Measurements from ENCODE around the gene DOCK3.
"Not testable (repeated sequence)": the region's sequence is repeated elsewhere in the genome, so short reads cannot be mapped to it uniquely, and the experiment has no call there.

Gene DOCK3

DNA sequence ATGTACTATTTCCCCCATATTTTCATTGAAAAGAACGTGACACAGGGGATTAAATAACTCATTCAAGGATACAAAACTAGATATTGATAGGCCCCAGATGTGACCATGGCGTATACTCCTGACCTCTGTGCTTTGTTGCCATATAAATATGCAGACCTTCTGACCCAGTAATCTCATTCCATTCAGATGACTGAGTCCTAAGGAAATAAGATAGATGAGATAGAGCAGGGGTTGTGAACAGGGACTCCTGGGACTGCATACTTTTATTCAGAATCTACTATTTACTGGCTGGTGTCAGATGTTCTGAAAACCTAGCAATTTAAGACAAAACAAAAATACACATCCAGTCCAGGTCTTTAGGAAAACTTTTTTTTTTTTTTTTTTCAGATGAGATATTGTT lies 571.1 kb downstream of the DOCK3 start:
- DNase-seq (ENCODE audit: low read depth): no peak
- no peak overlapping the region for H3K4me3 ChIP-seq (ENCODE audit: low read depth, low read length)

GRCh38 chr3:51257870-51258269 lies 583.1 kb downstream of the DOCK3 start:
- H3K4me3 ChIP-seq (ENCODE audit: low read depth, low read length): no peak overlapping the region
- no peak for DNase-seq (ENCODE audit: low read depth)

DNA sequence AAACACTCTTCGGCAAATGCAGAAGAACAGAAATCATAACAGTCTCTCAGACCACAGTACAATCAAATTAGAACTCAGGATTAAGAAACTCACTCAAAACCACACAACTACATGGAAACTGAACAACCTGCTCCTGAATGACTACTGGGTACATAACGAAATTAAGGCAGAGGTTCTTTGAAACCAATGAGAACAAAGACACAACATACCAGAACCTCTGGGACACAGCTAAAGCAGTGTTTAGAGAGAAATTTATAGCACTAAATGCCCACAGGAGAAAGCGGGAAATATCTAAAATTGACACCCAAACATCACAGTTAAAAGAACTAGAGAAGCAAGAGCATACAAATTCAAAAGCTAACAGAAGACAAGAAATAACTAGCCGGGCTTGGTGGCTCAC lies 589.4 kb downstream of the DOCK3 start:
- not testable (repeated sequence) for H3K4me3 ChIP-seq (ENCODE audit: low read depth, low read length); DNase-seq (ENCODE audit: low read depth)

- no peak overlapping the region for H3K4me3 ChIP-seq (ENCODE audit: low read depth, low read length)
- no peak for DNase-seq (ENCODE audit: low read depth)
Observed at GRCh38 chr3:51268132-51268531, 593.4 kb downstream of the DOCK3 start.

DNA sequence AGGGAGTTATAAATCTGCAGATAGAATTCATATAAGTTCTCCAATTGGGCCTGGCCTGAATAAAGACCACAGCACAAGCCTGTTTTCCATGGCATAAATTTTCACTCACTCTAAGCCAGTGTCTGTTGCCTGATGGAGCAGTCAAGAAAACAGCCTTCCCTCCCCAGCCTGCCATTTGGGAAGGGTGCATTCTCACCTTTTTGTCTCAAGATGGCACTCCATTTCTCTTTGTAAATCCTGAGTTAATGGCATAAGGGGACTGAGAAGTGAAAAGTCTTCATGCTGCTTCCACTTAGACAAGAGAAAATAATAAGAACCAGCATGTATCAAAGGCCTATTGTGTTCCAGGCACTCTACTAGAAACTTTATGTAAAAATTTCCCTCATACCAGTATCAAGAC lies 594.7 kb downstream of the DOCK3 start:
- no peak overlapping the region for H3K4me3 ChIP-seq (ENCODE audit: low read depth, low read length)
- DNase-seq (ENCODE audit: low read depth): no peak

DNA sequence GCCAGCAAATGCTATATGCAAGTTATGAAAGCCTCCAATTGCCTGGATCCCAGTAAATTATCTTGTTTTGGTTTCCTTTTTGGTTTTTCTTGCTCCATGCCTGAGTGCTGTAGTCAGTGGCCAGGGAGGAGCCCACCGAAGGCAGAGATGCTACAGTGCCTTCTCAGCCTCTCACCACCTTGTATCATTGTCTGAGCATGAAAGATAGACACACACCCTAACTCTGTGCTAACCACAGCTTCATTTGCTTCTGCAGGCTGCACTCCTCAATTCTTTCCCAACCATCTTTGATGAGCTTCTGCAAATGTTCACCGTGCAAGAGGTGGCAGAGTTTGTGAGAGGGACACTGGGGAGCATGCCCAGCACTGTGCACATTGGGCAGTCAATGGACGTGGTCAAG lies 595.8 kb downstream of the DOCK3 start:
- H3K4me3 ChIP-seq (ENCODE audit: low read depth, low read length): no peak overlapping the region
- no peak for DNase-seq (ENCODE audit: low read depth)

- no peak overlapping the region for H3K4me3 ChIP-seq (ENCODE audit: low read depth, low read length)
- no peak for DNase-seq (ENCODE audit: low read depth)
Observed at GRCh38 chr3:51271172-51271571, 596.4 kb downstream of the DOCK3 start.

GRCh38 chr3:51274052-51274451 lies 599.3 kb downstream of the DOCK3 start:
- H3K4me3 ChIP-seq (ENCODE audit: low read depth, low read length): no peak overlapping the region
- no peak for DNase-seq (ENCODE audit: low read depth)

GRCh38 chr3:51275111-51275805 lies 600.5 kb downstream of the DOCK3 start:
- no peak for DNase-seq (ENCODE audit: low read depth)
- H3K4me3 ChIP-seq (ENCODE audit: low read depth, low read length): no peak overlapping the region

DNA sequence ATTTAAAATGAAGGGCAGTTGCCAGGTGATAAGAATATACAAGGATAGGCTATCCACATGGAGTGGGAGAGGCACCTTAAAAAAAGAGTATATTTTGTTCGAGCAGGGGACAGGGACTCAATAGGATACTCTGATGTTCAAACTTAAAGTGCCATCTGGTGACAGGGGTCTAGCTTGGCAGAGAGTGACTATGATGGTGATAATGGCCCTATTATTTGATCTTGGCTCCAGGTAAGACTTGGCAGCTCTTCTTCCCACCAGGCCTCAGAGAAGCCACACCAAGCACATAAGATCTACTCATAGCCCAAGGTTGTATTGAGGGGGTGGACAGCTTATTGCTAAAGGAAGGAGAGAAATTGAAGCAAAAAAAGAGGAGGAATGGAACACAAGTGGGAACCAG lies 601.3 kb downstream of the DOCK3 start:
- no peak overlapping the region for H3K4me3 ChIP-seq (ENCODE audit: low read depth, low read length)

DNA sequence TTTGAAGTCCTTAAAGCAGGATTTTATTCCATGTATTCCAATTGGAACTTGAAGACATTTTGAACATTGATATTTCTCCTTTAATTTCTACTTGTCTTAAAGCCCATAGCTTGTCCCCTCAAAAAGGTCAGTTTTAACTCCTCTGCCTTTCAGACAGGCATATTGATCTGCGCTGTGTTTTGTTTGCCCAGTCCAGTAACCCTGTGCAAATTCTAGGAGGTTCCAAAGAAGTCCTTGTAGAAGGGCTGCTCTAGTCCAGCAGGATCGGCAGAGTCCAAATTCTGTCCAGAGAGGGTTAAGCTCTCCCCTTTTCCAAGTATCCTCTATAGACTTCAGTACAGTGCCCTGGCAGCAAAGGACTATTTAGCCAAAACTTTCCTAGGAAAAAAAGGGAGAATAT lies 604.7 kb downstream of the DOCK3 start:
- no peak overlapping the region for H3K4me3 ChIP-seq (ENCODE audit: low read depth, low read length)
- DNase-seq (ENCODE audit: low read depth): no peak

More for the DNA sequence above, 601.3 kb downstream of the DOCK3 start:
- no peak for DNase-seq (ENCODE audit: low read depth)

DNA sequence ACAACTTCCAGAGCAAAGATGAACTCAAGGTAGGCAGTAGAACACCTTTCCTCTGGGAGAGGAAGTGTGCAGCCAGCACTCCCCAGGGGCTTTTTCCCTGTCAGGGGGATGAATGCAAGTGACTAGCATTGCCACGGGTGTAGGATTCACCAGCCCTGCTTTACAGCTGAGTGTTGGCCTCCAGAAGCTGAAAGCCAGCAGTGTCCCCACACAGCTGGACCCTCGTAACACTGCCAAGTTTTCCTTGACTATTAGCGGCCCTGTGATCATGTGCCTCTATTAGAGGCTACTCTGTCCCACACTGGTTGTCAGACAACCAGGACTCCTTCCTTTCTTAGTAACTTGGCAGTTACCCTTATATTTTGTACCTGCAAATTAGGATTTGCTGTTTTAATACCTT lies 605.4 kb downstream of the DOCK3 start:
- no peak overlapping the region for H3K4me3 ChIP-seq (ENCODE audit: low read depth, low read length)
- no peak for DNase-seq (ENCODE audit: low read depth)

DNA sequence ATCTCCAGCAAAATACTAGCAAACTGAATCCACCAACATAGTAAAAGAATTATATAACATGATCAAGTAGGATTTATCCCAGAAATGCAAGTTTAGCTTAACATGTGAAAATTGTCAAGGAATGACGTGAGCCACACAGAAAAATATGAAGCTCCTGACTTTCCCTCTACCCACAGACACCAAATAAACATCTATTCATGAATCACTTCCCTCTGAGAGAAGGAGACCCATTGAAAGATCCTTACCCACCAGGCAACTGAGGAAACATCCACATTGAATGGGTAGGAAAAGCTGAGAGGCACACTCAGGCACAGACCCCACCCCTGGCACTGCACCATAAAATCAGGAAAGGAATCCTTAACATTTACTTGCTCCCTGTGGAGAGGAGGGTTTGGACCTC lies 608.2 kb downstream of the DOCK3 start:
- DNase-seq (ENCODE audit: low read depth): no peak
- no peak overlapping the region for H3K4me3 ChIP-seq (ENCODE audit: low read depth, low read length)

GRCh38 chr3:51283421-51283820 lies 608.7 kb downstream of the DOCK3 start:
- DNase-seq (ENCODE audit: low read depth): no peak
- no peak overlapping the region for H3K4me3 ChIP-seq (ENCODE audit: low read depth, low read length)

GRCh38 chr3:51295625-51296024 lies 620.9 kb downstream of the DOCK3 start:
- DNase-seq (ENCODE audit: low read depth): no peak
- no peak overlapping the region for H3K4me3 ChIP-seq (ENCODE audit: low read depth, low read length)

- DNase-seq (ENCODE audit: low read depth): no peak
- no peak overlapping the region for H3K4me3 ChIP-seq (ENCODE audit: low read depth, low read length)
Observed at GRCh38 chr3:51297333-51297732, 622.6 kb downstream of the DOCK3 start.

GRCh38 chr3:51304230-51304629 lies 629.5 kb downstream of the DOCK3 start:
- no peak overlapping the region for H3K4me3 ChIP-seq (ENCODE audit: low read depth, low read length)
- no peak for DNase-seq (ENCODE audit: low read depth)

- H3K4me3 ChIP-seq (ENCODE audit: low read depth, low read length): no peak overlapping the region
- DNase-seq (ENCODE audit: low read depth): no peak
Observed at GRCh38 chr3:51306093-51306492, 631.4 kb downstream of the DOCK3 start.

GRCh38 chr3:51307458-51307857 lies 632.7 kb downstream of the DOCK3 start:
- DNase-seq (ENCODE audit: low read depth): no peak

GRCh38 chr3:51307945-51308607 lies 633.3 kb downstream of the DOCK3 start:
- DNase-seq (ENCODE audit: low read depth); H3K4me3 ChIP-seq (ENCODE audit: low read depth, low read length): not testable (repeated sequence)

More at GRCh38 chr3:51307458-51307857, 632.7 kb downstream of the DOCK3 start:
- H3K4me3 ChIP-seq (ENCODE audit: low read depth, low read length): no peak overlapping the region

DNA sequence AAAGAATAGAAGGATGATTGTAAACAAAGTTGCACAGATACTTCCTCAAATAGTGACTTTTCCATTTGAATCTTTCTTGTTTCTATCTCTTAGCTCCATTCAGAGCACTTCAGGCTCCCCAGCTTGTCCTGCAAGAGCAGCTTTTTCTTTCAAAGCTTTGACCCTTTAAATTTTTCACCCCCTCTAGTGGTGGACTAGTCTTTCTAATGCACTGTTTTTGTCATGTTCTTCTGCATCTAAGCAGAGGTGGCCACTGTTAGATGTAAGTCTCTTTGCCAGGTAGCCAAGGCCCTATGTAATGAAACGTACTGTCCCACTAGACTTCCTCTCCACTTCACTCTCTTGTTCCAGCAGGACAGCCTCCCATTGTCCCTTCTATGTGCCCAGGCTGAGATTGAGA lies 636.3 kb downstream of the DOCK3 start:
- H3K4me3 ChIP-seq (ENCODE audit: low read depth, low read length): no peak overlapping the region
- DNase-seq (ENCODE audit: low read depth): no peak

Data from skeletal muscle cell (primary cell).